CD8-positive, alpha-beta memory T cell (primary cell): Measurements from ENCODE around the gene GABBR2. TPM values are rescaled to one million over a fixed set of nuclear protein-coding genes. Genes with fewer than 3 reads are reported as not detected.

Experiments used
- CTCF ChIA-PET: fragments of 350-600 bp; sonication (Branson Sonifier 250); formaldehyde crosslinking; loops from one replicate; lab custom pipeline; 2021; ENCODE audit warnings: antibody characterized with exemption; lab: Charles Lee
- POLR2A ChIA-PET: fragments of 350-600 bp; sonication (Branson Sonifier 250); formaldehyde crosslinking; loops from one replicate; lab custom pipeline; 2021; ENCODE audit warnings: antibody characterized with exemption; lab: Charles Lee
- DNase-seq, 5 donors: peaks; one replicate each; pipeline versions ENCODE4 v3.0.0 to v3.0.0-alpha.2; 2020 to 2022; ENCODE audit warnings: mixed read lengths in 1 of 5
- H3K27ac ChIP-seq: one replicate; pipeline ENCODE4 v1.7.0; 2013; ENCODE audit warnings: low read depth, mild to moderate bottlenecking, low read length, moderate library complexity
- H3K27me3 ChIP-seq: 2 replicates; pipeline ENCODE4 v1.7.0; 2013; ENCODE audit warnings: low read length, mild to moderate bottlenecking; ENCODE audit not compliant: insufficient read depth, poor library complexity, severe bottlenecking
- H3K36me3 ChIP-seq: 2 replicates; pipeline ENCODE4 v1.7.0; 2013; ENCODE audit warnings: mild to moderate bottlenecking, low read length, moderate library complexity; ENCODE audit not compliant: insufficient read depth
- H3K4me1 ChIP-seq: 2 replicates; pipeline ENCODE4 v1.7.0; 2013; ENCODE audit warnings: mild to moderate bottlenecking, low read length, moderate library complexity; ENCODE audit not compliant: insufficient read depth
- H3K4me3 ChIP-seq: 2 replicates; pipeline ENCODE4 v1.7.0; 2013; ENCODE audit warnings: mild to moderate bottlenecking, low read length
- H3K9me3 ChIP-seq: 2 replicates; pipeline ENCODE4 v1.7.0; 2013; ENCODE audit warnings: mild to moderate bottlenecking, low read length
- H3K27ac Mint-ChIP-seq, 8 donors: one replicate each; pipeline ENCODE4 v1.8.0; 2020 to 2021; ENCODE audit warnings: mixed read lengths in 8 of 8, mild to moderate bottlenecking in 6 of 8, inconsistent platforms in 3 of 8, moderate library complexity in 3 of 8
- H3K27me3 Mint-ChIP-seq, 2 donors: one replicate each; pipeline ENCODE4 v1.8.0; 2020 to 2021; ENCODE audit warnings: mixed read lengths in 2 of 2, mild to moderate bottlenecking in 1 of 2, moderate library complexity in 1 of 2
- H3K36me3 Mint-ChIP-seq, 3 donors: one replicate each; pipeline ENCODE4 v1.8.0; 2020 to 2021; ENCODE audit warnings: mixed read lengths in 3 of 3, inconsistent platforms in 1 of 3, mild to moderate bottlenecking in 1 of 3
- H3K4me1 Mint-ChIP-seq, 3 donors: one replicate each; pipeline ENCODE4 v1.8.0; 2020 to 2021; ENCODE audit warnings: mixed read lengths in 3 of 3, inconsistent platforms in 1 of 3, mild to moderate bottlenecking in 1 of 3
- H3K4me3 Mint-ChIP-seq, 7 donors: one replicate each; pipeline ENCODE4 v1.8.0; 2020 to 2021; ENCODE audit warnings: mixed read lengths in 7 of 7, mild to moderate bottlenecking in 6 of 7, moderate library complexity in 4 of 7, inconsistent platforms in 2 of 7
- H3K9me3 Mint-ChIP-seq, 5 donors: one replicate each; pipeline ENCODE4 v1.8.0; 2020 to 2022; ENCODE audit warnings: mixed read lengths in 5 of 5, mild to moderate bottlenecking in 3 of 5, moderate library complexity in 2 of 5, inconsistent platforms in 1 of 5
- polyA plus RNA-seq: library from polyadenylated mRNA; unstranded; fragments of 300-500 nt; fragmentation: Illumina TruSeq; gene quantifications from one replicate; pipeline ENCODE4 v1.2.3, GENCODE V29; 2021
- total RNA-seq, 2 experiments: library from RNA; stranded (reverse); gene quantifications; one replicate each; pipeline ENCODE4 v1.2.3, GENCODE V29; 2021

The GABBR2 gene
- total and polyA plus RNA-seq, 3 experiments from 2014 or later, result not detected

DNA sequence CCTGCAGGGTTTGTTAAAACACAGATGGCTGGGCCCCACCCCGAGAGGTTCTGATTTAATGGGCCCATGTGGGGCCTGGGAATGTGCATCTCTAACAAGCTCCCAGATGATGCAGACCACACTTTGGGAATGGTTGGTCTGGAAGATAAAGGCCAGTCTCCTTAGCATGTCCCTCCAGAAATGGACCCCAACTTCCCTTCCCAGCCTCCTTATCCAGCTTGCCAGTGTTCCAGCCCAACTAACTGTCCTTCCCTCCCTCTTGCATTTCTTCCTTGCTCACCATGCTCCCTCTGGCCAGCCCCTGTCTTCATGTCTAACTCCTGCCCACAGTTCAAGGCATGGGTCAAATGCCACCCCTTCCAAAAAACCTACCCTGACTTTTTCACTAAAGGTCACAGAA is 257.2 kb downstream of the GABBR2 start:
- Histone ChIP-seq H3K36me3 (no peaks in the 10 kb centered on the region), H3K4me3 (no peak overlapping the region), H3K9me3 (no peaks in the 10 kb centered on the region), H3K27ac (no peak overlapping the region), H3K27me3 (no peaks in the 10 kb centered on the region), H3K4me1 (no peaks in the 10 kb centered on the region)
- DNase-seq, result no peak
- no peak overlapping the region for H3K4me3 Mint-ChIP-seq
- H3K27ac Mint-ChIP-seq, result no peak overlapping the region
- POLR2A ChIA-PET, result no interaction called here
- peaks cover 22 to 37% of the 10 kb centered on the region in 2 donors for H3K27me3 Mint-ChIP-seq
- no peaks in the 10 kb centered on the region for H3K4me1 Mint-ChIP-seq
- CTCF ChIA-PET, result no interaction called here
- H3K9me3 Mint-ChIP-seq, result no peaks in the 10 kb centered on the region
- no peaks in the 10 kb centered on the region for H3K36me3 Mint-ChIP-seq

DNA sequence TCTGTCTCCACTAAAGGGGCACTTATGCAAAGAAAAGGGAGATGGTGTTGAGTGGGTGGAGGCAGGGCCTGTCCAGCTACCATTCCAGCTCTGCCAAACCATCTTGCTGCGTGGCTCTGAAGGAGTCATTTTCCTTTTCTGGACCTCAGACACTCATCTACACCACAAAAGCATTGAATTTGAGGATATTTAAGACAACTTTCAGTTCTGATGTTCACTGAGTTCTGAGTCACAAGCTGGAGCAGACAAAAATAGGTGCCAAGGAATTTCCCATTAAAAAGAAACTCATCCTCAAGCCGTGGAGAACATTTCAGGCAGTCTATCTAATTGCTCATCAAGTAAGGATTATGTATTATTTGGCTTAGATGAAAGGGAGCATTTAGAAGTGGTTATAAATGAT is 258.2 kb downstream of the GABBR2 start:
- CTCF ChIA-PET, result no interaction called here
- no peaks in the 10 kb centered on the region for H3K27me3 ChIP-seq
- H3K4me1 ChIP-seq, result no peaks in the 10 kb centered on the region
- Mint-ChIP-seq H3K27ac (no peak overlapping the region), H3K4me3 (no peak overlapping the region), H3K4me1 (no peaks in the 10 kb centered on the region), H3K9me3 (no peaks in the 10 kb centered on the region), H3K36me3 (no peaks in the 10 kb centered on the region), H3K27me3 (peaks cover 22 to 37% of the 10 kb centered on the region in 2 donors)
- H3K27ac ChIP-seq, result no peak overlapping the region
- POLR2A ChIA-PET, result no interaction called here
- no peak overlapping the region for H3K4me3 ChIP-seq
- no peaks in the 10 kb centered on the region for H3K9me3 ChIP-seq
- no peak for DNase-seq
- H3K36me3 ChIP-seq, result no peaks in the 10 kb centered on the region

DNA sequence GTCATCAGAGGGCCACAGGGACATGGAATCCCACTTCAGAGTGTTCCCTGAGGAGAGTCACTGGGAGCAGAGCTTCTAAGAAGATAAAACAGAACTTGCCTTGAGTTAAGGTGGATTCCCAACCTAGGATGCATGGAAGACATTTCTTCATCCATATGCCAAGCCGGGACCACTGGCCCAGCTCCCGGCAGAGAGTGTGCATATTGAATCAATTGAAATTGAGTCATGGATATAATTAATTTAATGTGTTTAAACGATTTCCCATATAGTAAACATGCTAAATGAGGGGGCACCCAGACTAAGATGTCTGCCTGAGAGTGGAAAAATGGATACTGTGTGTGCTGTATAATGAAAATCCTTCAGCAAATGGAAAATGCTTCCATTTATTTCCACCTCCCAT is 258.9 kb downstream of the GABBR2 start:
- no peak for DNase-seq
- ChIA-PET POLR2A (no interaction called here), CTCF (no interaction called here)
- H3K4me3 ChIP-seq, result no peak overlapping the region
- peaks cover 21 to 36% of the 10 kb centered on the region in 2 donors for H3K27me3 Mint-ChIP-seq
- no peaks in the 10 kb centered on the region for H3K9me3 Mint-ChIP-seq
- H3K27ac Mint-ChIP-seq, result no peak overlapping the region
- H3K4me1 Mint-ChIP-seq, result no peaks in the 10 kb centered on the region
- H3K27ac ChIP-seq, result no peak overlapping the region
- no peaks in the 10 kb centered on the region for H3K36me3 Mint-ChIP-seq
- H3K9me3 ChIP-seq, result no peaks in the 10 kb centered on the region
- no peaks in the 10 kb centered on the region for H3K27me3 ChIP-seq
- no peak overlapping the region for H3K4me3 Mint-ChIP-seq
- no peaks in the 10 kb centered on the region for H3K36me3 ChIP-seq
- no peaks in the 10 kb centered on the region for H3K4me1 ChIP-seq

DNA sequence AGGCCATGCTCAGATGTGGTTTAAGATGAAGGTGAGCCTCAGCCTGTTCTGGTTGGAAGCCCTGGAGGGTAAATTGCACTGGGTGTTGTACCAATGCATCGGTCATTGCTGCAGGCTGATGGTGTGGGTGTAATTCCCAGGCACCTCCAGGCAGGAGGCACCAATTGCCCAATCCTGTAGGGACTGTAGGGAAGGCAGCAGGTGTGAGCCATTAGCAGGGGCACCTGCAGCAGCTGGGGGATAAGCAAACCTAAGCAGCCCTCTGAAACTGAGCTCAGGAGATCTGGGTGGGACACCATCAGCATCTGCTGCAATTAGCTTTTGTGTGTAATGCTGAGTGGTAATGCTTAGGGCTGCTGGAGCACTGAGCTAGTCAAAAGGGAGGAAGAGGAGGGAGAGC is 263.2 kb downstream of the GABBR2 start:
- Mint-ChIP-seq H3K9me3 (no peaks in the 10 kb centered on the region), H3K4me3 (no peak overlapping the region), H3K4me1 (no peaks in the 10 kb centered on the region), H3K27ac (no peak overlapping the region), H3K36me3 (no peaks in the 10 kb centered on the region), H3K27me3 (peaks cover 27 to 29% of the 10 kb centered on the region in 2 donors)
- Histone ChIP-seq H3K27ac (no peak overlapping the region), H3K4me1 (no peaks in the 10 kb centered on the region), H3K36me3 (no peaks in the 10 kb centered on the region), H3K27me3 (no peaks in the 10 kb centered on the region), H3K4me3 (no peak overlapping the region), H3K9me3 (no peaks in the 10 kb centered on the region)
- CTCF ChIA-PET, result no interaction called here
- POLR2A ChIA-PET, result no interaction called here
- DNase-seq, result no peak

DNA sequence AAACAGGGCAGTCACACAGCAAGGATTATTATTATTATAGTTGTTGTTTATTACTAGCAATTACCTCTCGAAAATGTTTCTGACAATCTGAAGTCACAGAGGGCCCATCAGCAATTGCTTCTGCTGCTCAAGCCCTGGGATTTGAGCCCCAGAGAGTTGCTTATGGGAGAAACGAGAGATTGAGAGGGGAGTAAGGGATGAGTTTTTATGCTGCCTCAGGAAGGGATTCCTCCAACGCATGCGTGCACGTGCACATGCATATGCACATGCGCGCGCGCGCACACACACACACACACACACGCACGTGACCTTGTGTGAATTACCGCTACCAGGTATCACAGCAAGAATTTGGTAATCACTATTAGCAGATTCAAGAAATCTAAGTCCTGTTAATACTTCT is 264.1 kb downstream of the GABBR2 start:
- no peaks in the 10 kb centered on the region for H3K36me3 Mint-ChIP-seq
- no peak for DNase-seq
- peaks cover 27 to 32% of the 10 kb centered on the region in 2 donors for H3K27me3 Mint-ChIP-seq
- ChIA-PET CTCF (no interaction called here), POLR2A (no interaction called here)
- no peaks in the 10 kb centered on the region for H3K9me3 Mint-ChIP-seq
- no peaks in the 10 kb centered on the region for H3K4me1 Mint-ChIP-seq
- Histone ChIP-seq H3K4me1 (no peaks in the 10 kb centered on the region), H3K36me3 (no peaks in the 10 kb centered on the region), H3K4me3 (no peak overlapping the region), H3K9me3 (no peaks in the 10 kb centered on the region), H3K27ac (no peak overlapping the region), H3K27me3 (no peaks in the 10 kb centered on the region)
- H3K4me3 Mint-ChIP-seq, result no peak overlapping the region
- H3K27ac Mint-ChIP-seq, result no peak overlapping the region

DNA sequence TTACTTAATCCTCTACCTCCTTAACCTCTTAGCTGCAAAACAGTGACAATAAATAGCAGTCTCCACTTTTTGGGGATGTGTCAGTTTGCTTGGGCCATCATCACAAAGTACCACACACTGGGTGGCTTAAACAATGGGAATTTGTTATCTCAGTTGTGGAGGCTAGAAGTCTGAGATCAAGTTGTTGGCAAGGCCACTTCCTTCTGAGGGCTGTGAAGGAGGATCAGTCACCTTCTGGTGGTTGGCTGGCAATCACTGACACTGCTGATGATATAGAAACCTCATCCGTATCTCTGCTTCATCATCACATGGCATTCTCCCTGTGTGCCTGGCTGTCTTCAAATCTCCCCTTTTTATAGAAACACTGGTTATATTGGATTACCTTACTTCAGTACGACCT is 266.2 kb downstream of the GABBR2 start:
- Histone ChIP-seq H3K4me1 (no peaks in the 10 kb centered on the region), H3K27ac (no peak overlapping the region), H3K36me3 (no peaks in the 10 kb centered on the region), H3K4me3 (no peak overlapping the region), H3K9me3 (no peaks in the 10 kb centered on the region), H3K27me3 (no peaks in the 10 kb centered on the region)
- H3K4me3 Mint-ChIP-seq, result no peak overlapping the region
- H3K9me3 Mint-ChIP-seq, result no peaks in the 10 kb centered on the region
- H3K4me1 Mint-ChIP-seq, result no peaks in the 10 kb centered on the region
- H3K27me3 Mint-ChIP-seq, result peaks cover 20 to 29% of the 10 kb centered on the region in 2 donors
- ChIA-PET POLR2A (no interaction called here), CTCF (no interaction called here)
- no peak overlapping the region for H3K27ac Mint-ChIP-seq
- H3K36me3 Mint-ChIP-seq, result no peaks in the 10 kb centered on the region
- DNase-seq, result no peak

DNA sequence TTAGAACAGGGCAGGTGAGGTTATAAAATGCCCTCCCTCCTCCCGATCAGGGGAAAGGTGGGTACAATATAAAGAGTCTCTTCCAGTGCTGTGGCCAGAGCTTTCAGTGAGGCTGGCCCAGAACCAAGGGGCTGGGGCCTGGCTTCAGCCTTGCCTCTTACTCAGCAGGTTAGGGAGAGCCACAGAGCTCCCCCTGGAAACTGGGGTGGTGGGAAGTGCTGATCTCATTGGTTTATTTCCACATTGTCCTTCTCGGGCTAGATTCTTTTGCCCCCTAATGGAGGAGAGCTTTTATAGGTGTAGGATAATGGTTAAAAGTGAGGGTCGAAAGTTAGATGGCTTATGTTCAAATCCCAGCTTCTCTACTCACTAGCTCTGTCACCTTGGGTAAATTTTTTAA is 266.6 kb downstream of the GABBR2 start:
- H3K27ac ChIP-seq, result no peak overlapping the region
- no peak overlapping the region for H3K27ac Mint-ChIP-seq
- H3K36me3 Mint-ChIP-seq, result no peaks in the 10 kb centered on the region
- ChIA-PET POLR2A (no interaction called here), CTCF (no interaction called here)
- no peaks in the 10 kb centered on the region for H3K4me1 ChIP-seq
- peaks cover 19 to 29% of the 10 kb centered on the region in 2 donors for H3K27me3 Mint-ChIP-seq
- H3K4me1 Mint-ChIP-seq, result no peaks in the 10 kb centered on the region
- no peaks in the 10 kb centered on the region for H3K9me3 Mint-ChIP-seq
- H3K4me3 ChIP-seq, result no peak overlapping the region
- no peak overlapping the region for H3K4me3 Mint-ChIP-seq
- no peaks in the 10 kb centered on the region for H3K27me3 ChIP-seq
- DNase-seq, result no peak
- no peaks in the 10 kb centered on the region for H3K36me3 ChIP-seq
- no peaks in the 10 kb centered on the region for H3K9me3 ChIP-seq

DNA sequence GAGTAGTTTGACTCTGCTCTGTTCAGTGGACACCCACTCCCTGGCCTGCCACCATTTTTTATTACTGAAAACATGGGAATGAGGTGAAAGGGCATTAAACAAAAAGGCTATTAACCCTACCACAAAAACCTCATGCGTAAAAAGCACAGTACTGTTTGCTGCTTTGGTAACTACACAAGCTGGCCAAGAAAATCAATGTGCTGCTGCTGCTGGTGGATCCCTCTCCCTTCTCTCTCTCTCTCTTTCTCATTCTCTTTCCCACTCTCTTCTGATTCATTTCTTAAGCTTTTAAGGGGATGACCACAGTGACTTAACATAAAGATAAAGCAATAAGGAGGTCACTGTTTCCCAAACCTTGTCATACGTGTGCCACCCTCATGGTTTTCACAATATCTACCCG is 270.1 kb downstream of the GABBR2 start:
- CTCF ChIA-PET, result no interaction called here
- POLR2A ChIA-PET, result no interaction called here
- peaks cover 6 to 8% of the 10 kb centered on the region in 2 donors for H3K27me3 Mint-ChIP-seq

DNA sequence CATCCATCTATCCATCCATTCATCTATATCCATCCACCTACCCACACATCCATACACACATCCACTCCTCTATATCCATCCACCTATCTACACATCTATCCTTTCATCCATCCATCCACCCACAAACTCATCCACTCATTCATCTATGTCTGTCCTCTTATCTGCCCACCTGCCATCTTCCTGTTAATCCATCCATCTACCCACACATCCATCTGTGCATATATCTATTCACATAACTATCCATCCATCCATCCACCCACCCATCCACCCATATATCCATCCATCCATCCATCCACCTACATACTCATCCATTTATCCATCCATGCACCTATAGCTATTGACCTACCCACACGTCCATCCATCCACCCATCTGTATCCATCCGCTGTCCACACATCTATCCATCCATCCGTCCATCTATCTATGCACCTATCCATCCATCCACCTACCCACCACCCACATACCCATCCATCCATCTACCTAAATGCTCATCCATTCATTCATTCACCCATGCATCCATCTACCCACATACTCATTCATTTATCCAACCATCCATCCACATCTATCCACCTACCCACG is 271.2 kb downstream of the GABBR2 start:
- DNase-seq, result no peak
- POLR2A ChIA-PET, result no interaction called here
- no peaks in the 10 kb centered on the region for H3K36me3 Mint-ChIP-seq
- no peak overlapping the region for H3K27ac Mint-ChIP-seq
- Histone ChIP-seq H3K4me1 (no peaks in the 10 kb centered on the region), H3K9me3 (no peaks in the 10 kb centered on the region), H3K36me3 (no peaks in the 10 kb centered on the region), H3K27me3 (no peaks in the 10 kb centered on the region), H3K27ac (no peak overlapping the region), H3K4me3 (no peak overlapping the region)
- no peak overlapping the region for H3K4me3 Mint-ChIP-seq
- H3K4me1 Mint-ChIP-seq, result no peaks in the 10 kb centered on the region
- CTCF ChIA-PET, result no interaction called here
- H3K9me3 Mint-ChIP-seq, result no peaks in the 10 kb centered on the region
- peaks cover 2 to 8% of the 10 kb centered on the region in 2 donors for H3K27me3 Mint-ChIP-seq

More for the DNA sequence above, 270.1 kb downstream of the GABBR2 start:
- H3K36me3 ChIP-seq, result no peaks in the 10 kb centered on the region
- Mint-ChIP-seq H3K9me3 (no peaks in the 10 kb centered on the region), H3K27ac (no peak overlapping the region), H3K4me3 (no peak overlapping the region), H3K36me3 (no peaks in the 10 kb centered on the region), H3K4me1 (no peaks in the 10 kb centered on the region)
- H3K4me1 ChIP-seq, result no peaks in the 10 kb centered on the region
- H3K4me3 ChIP-seq, result no peak overlapping the region
- H3K27me3 ChIP-seq, result no peaks in the 10 kb centered on the region
- no peak overlapping the region for H3K27ac ChIP-seq
- no peaks in the 10 kb centered on the region for H3K9me3 ChIP-seq
- DNase-seq, result no peak
